CD4-positive, alpha-beta T cell treated with Interferon gamma for 1 hour (primary cell): Measurements from ENCODE around the gene PRPF40A.
A peak's percentile ranks its signal among the peaks of the same experiment; 100 is the strongest.

Experiments
- DNase-seq: peaks from one replicate; pipeline ENCODE4 v3.0.0-alpha.2; 2020

Gene PRPF40A

DNA sequence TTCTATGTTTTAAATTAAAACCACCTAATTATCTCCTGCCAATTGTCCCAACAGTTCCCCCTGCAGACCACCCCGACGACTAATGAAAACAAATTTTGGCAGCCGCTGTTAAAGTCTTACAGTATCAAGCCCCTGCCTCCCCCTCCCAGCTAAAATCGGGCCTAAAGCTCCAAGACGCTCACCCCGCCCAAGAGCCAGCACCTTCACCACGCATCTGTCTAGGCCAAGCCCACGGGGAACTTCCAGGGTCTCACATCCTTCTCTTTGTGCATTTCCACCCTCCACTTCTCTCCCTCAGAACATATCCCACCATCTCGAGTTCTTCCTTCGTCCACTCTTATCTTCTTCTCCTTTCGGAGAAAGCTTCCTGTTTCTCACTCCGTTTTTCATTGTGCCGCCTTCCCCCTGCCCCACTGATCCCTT, 445 bp downstream of the PRPF40A start:
- DNase-seq, result peak; percentile 9

DNA sequence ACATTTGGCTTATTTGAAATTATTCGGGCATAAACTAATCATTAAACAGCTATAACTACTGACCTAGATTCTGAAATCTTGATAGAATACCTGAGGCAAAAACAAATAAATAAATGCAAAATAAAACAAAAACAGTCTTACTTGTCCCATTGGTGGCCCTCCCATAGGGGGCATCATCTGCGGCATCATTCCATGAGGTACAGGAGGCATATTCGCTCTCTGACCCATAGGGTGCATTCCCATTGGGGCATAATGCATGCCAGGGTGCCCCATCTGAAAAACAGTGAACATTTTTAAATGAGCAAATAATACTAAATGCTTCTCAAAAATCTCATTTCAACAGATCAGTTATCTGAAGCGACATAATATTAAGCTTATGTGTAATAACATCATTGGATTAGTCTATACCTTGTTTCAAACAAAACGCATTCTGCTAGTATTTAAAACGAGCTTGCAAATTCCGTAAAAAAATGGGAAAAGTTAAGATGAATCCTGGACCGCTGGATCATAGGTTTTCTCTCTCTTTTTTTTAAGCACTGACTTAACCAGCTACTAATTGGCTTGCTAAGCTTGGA, 1.3 kb downstream of the PRPF40A start:
- DNase-seq, result no peak

DNA sequence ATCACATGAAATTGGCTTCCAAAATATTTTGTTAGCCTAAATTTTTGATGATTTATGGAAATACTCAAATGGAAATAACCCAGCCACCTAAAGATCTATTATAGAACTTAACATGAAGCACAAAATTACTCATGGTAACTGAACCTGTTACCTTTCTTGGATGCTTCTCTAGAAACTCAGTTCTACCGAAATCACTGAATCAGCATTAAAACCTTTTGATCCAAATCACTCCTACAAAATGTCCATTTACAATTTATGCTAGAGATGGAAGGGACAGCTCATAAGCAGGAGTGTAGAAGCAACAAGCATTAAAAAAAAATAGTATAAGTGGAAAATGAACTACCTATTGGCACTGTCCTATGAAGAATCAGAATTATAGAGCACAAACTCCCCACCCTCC, 2.1 kb downstream of the PRPF40A start:
- no peak for DNase-seq

DNA sequence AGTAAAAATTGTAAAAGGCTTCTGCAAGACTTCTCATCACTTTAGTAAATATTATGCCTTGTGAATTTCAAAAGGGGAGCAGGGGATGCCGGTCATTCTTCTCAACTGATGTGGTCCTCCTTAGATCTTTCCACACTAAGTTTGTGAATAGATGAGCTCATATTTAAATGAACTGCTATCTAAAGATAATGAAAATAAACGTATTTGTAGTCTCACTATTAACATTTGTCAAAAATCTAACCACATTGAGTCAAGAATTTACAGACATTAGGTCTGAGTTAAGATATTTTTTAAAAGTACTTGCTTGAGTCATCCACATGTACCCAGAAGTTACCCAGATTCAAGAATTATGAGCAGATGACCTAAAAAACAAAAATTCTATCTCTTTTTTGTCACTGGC, 6.5 kb downstream of the PRPF40A start:
- DNase-seq, result no peak

DNA sequence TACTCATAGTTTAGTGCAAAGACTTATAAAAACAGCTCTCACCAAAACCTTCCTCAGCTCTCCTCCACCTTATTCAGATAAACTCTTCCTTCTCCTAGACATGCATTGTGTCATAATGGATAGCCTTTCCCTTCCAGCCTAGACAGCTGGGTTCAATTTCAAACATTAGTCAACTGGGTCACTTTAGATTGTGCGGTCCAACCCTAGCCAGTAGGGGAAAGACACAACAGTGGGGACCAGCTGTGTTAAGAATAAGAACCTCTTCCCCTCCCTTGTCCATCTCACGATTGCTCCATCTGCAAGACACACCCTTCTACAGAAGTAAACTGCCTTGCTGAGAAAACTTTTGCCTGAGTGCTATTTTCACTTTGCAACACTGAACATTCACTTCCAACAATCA, 8.5 kb downstream of the PRPF40A start:
- DNase-seq, result no peak

DNA sequence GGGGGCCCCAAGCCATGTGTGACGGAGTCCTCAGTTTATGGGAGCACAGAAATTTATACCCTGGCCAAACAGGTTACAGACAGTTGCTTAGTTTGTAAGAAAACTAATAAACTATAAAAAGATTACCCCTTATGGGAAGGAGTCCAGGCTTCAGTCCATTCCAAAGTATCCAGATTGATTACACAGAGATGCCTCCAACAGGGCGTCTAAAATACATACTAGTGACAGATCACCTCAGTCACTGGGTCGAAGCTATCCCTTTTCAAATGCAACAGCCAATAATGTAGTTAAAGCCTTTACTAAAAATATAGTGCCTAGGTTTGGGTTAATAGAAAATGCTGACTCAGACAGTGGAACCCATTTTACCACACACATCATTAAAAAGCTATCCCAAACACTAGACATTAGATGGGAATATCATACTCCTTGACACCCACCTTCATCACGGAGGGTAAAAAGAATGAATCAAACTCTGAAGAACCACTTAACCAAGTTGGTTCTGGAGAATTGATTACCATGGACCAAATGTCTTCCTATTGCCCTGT, 10.7 kb downstream of the PRPF40A start:
- no peak for DNase-seq

DNA sequence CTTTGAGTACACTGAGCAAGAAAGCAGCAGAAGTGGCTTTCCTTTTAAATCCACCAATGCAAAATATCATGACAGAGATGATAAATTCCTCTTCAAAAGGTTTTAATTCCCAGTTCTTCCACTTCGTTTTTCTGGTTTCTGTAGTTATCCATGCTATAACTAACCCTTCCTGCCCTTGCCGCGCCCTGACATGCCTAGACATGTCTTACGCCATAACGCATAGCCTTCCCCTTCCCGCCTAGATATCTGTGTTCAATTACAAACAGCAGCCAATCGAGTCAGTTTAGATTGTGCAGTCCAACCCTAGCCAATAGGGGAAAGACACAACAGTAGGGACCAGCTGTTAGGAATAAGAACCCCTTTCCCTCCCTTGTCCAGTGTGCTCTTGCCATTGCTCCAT, 16.1 kb downstream of the PRPF40A start:
- no peak for DNase-seq

DNA sequence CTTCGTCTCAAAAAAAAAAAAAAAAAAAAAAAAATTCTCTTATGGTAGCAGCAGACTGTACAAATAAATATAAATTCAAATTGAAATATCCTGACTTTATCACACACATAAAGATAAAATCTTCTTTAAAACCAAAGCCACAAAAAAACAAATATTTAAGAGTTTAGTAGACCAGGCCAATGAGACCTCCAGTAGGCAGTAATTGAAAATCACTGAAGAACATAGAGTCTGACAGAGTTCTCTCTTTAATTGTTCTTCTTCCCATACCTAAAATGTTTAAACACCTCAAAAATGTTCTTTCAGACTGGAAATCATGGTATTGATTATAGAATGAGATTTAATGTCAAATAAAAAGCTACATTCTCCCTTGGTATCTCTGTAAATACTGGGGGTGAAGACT, 20.8 kb downstream of the PRPF40A start:
- DNase-seq, result no peak

GRCh38 chr2:152695763-152696162, 21.5 kb downstream of the PRPF40A start:
- no peak for DNase-seq

- DNase-seq, result peak; percentile 16
These were observed 23.1 kb downstream of the PRPF40A start for GRCh38 chr2:152694161-152694661.

- no peak for DNase-seq
These were observed 24.2 kb downstream of the PRPF40A start for GRCh38 chr2:152693033-152693432.

DNA sequence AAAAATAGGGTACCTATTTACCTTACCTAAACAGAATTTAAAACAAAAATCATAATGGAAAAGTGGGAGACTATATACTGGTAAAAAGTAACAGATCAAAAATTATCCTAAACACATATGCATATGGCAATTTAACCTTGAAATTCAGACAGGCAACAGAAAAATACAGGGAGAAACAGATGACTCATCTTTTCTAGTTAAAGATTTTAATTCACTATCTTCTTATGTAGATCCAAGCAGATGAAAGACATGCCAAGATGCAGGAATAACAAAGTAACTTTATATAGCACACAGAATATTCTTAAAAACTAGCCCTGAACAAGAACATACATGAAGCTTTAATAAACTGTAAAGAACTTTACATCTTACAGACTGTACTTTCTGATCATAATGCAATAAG, 30.9 kb downstream of the PRPF40A start:
- no peak for DNase-seq

DNA sequence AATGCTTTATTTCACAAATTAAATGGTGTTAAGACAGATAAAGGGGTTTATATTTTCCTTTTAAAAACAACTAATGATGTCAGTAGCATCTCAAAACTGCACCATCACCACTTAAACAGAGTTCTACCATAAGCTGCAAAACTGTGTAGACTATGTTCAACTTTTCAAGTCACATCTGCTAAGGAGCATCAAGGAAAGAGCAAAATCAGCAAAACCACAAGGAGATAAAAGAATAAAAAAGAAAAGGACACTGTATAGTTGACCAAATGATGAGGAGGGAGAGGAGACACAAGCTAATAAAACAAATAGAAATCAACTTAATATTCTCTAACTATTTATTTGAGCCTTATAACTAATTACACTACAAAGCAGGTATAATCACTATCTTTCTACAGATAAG, 33.9 kb downstream of the PRPF40A start:
- DNase-seq, result no peak

DNA sequence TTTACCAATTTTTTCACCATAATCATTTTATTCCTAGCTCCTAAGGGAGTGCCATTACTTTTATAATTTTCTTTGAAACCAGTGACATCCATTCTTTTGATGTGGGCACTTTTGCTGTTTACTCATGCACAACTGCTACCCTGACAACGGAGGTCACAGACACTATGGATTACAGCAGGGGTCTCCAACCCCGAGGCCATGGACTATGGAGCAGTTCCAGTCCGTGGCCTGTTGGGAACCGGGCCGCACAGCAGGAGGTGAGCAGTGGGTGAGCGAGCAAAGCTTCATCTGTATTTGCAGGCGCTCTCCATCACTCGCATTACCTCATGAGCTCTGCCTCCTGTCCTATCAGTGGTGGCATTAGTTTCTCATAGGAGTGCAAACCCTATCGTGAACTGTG, 34.6 kb downstream of the PRPF40A start:
- DNase-seq, result no peak

GRCh38 chr2:152678808-152679207, 38.5 kb downstream of the PRPF40A start:
- DNase-seq, result no peak

GRCh38 chr2:152676461-152676860, 40.8 kb downstream of the PRPF40A start:
- no peak for DNase-seq

GRCh38 chr2:152674334-152674733, 42.9 kb downstream of the PRPF40A start:
- DNase-seq, result no peak

GRCh38 chr2:152664725-152665124, 52.5 kb downstream of the PRPF40A start:
- DNase-seq, result no peak

DNA sequence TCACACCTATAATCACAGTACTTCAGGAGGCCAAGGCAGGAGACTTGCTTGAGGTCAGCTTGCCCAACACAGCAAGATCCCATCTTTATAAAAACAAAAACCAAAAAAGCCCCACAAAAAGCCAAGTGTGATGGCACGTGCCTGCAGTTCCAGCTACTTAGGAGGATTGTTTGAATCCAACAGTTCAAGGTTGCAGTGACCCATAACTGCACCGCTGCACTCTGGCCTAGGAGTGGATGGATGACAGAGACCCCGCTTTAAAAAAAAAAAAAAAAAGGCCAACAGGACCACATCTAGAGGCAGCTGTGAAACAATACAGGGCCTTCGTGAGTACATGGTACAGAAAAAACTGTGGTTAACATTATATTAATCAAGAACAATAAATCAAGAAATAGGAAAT, 56.2 kb downstream of the PRPF40A start:
- no peak for DNase-seq

DNA sequence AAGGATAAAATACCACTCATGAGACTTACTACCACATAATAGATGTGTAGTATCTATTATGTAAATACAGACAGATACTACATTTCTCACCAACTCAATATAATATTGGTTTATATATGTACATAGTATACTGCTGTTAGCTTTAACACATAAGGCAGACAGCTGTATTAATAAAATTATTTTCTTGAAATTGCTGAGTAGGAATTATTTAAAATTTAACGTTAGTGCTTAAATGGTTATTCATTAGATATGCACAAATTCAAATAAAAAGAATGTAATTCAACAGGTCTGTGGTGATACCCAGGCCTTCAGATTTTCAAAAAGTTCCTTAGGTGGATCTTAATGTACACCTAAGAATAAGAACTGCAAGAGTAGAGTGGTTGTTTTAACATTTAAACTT, 59.0 kb downstream of the PRPF40A start:
- DNase-seq, result no peak

DNA sequence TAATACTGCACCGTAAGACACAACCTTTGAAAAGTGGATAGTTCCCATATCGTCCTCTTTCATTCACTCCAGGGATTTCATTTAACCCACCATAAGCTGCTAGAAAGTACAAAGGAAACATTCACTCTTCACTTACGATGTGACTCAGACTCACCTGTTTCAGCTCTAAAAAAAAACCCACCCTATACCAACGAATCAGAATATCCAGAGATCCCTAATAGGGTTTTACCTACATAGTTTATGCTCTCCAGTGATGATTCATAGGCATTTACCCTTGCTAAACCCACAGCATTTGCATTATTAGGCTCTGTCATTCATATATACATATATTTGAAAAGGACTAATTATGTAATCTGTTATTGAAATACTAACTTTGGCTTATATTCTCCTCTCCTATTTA, 60.2 kb downstream of the PRPF40A start:
- DNase-seq, result no peak

DNA sequence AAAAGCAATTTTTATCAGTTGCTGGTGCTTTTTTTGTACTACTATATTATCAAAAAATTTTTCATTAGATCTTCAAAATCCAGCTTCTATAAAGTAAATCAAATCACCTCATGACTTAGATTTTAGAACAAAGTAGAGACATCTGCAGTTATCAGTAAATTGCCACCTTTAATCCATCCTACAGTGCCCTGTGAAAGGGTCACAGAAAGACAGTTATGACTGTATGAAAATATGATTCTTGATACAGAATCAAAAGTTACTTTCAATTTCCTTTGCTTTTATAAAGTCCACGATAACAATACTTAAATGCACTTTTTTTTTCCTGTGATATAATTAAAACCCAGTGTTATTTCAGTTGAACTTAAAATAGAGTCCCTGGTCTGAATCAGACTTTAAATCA, 61.4 kb downstream of the PRPF40A start:
- DNase-seq, result no peak

- DNase-seq, result no peak
These were observed 65.4 kb downstream of the PRPF40A start for GRCh38 chr2:152651834-152652233.

DNA sequence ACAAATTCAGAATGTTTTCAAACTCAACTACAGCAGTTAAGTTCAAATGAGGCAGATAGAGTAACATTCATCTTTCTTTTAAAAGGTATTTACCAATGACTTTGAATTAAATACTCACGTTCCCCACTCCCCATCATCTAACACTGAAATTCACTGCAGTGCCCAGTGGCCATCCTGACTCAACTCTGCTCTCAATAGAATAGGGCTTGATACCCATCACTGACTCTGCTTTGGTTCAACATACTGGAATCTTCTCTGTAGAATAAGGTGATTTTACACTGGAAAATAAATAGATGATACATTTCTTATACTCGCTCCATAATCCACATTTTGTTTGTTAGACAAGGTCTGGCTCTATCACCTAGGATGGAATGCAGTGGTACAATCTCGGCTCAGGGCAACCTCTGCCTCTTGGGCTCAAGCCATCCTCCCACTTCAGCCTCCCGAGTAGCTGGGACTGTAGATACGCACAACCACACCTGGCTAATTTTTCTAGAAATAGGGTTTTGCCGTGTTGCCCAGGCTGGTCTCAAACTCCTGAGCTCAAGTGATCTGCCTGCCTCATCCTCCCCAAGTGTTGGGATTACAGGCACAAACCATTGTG, 66.4 kb downstream of the PRPF40A start:
- no peak for DNase-seq

DNA sequence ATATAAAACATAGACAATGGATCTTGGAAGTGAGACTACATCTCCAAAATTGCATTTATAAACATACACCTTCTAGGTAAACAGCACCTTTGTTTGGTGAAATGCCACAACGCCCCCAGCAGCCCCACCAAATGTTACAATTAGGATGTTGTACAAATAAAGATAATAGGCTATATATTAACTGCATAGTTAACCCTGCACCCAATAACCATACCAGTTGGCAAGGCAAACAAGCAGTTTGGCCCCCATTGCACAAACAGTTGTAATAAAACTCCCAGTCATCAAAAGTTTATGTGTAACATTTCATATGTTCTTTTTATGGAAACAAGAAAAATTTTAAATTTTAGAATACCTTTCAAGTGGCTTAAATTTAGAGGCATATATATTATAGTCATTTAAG, 67.3 kb downstream of the PRPF40A start:
- DNase-seq, result no peak
